HEK293T (cell line): ENCODE data around the gene ITFG1.

Source experiments
- CTCF ChIA-PET: fragments of 350-600 bp; formaldehyde crosslinking; extraction: SDS; loops from one replicate; lab custom pipeline; 2021; ENCODE audit warnings: antibody characterized with exemption, inconsistent platforms; lab: Yijun Ruan, JAX
- POLR2A ChIA-PET: fragments of 350-600 bp; formaldehyde crosslinking; extraction: SDS; loops from one replicate; lab custom pipeline; 2020; ENCODE audit warnings: antibody characterized with exemption, inconsistent platforms; lab: Yijun Ruan, JAX
- DNase-seq: peaks from one replicate; pipeline ENCODE4 v3.0.0; 2012; ENCODE audit warnings: mixed read lengths; ENCODE audit errors: extremely low spot score
- ARNT ChIP-seq: fragments of 450-650 bp; IDR thresholded peaks from 2 replicates; pipeline ENCODE4 v1.6.1; 2017; ENCODE audit warnings: mild to moderate bottlenecking
- BHLHE40 ChIP-seq: fragments of 450-650 bp; IDR thresholded peaks from 2 replicates; pipeline ENCODE4 v1.6.1; 2016; ENCODE audit warnings: mild to moderate bottlenecking, moderate library complexity, borderline replicate concordance
- CTBP1 ChIP-seq: fragments of 450-650 bp; IDR thresholded peaks from 2 replicates; pipeline ENCODE4 v1.6.1; 2016; ENCODE audit warnings: borderline replicate concordance
- ELF4 ChIP-seq: fragments of 450-650 bp; IDR thresholded peaks from 2 replicates; pipeline ENCODE4 v1.6.1; 2017; ENCODE audit warnings: antibody characterized with exemption
- FOXA1 ChIP-seq: fragments of 450-650 bp; IDR thresholded peaks from 2 replicates; pipeline ENCODE4 v1.6.1; 2016; ENCODE audit warnings: mild to moderate bottlenecking
- FOXK2 ChIP-seq: fragments of 450-650 bp; IDR thresholded peaks from 2 replicates; pipeline ENCODE4 v1.6.1; 2016; ENCODE audit warnings: mild to moderate bottlenecking
- FOXM1 ChIP-seq: fragments of 450-650 bp; IDR thresholded peaks from 2 replicates; pipeline ENCODE4 v1.6.1; 2017; ENCODE audit warnings: mild to moderate bottlenecking, borderline replicate concordance
- HDGF ChIP-seq: fragments of 450-650 bp; IDR thresholded peaks from 2 replicates; pipeline ENCODE4 v1.6.1; 2017; ENCODE audit warnings: antibody characterized with exemption, borderline replicate concordance
- L3MBTL2 ChIP-seq: fragments of 450-650 bp; conservative IDR thresholded peaks from 2 replicates; pipeline ENCODE4 v1.6.1; 2016; ENCODE audit warnings: mild to moderate bottlenecking
- LEF1 ChIP-seq: fragments of 450-650 bp; IDR thresholded peaks from 2 replicates; pipeline ENCODE4 v1.6.1; 2017; ENCODE audit warnings: mild to moderate bottlenecking, borderline replicate concordance
- NFRKB ChIP-seq: fragments of 450-650 bp; IDR thresholded peaks from 2 replicates; pipeline ENCODE4 v1.6.1; 2016; ENCODE audit warnings: mild to moderate bottlenecking, moderate library complexity
- SP1 ChIP-seq: fragments of 450-650 bp; IDR thresholded peaks from 2 replicates; pipeline ENCODE4 v1.6.1; 2017
- SUZ12 ChIP-seq: fragments of 450-650 bp; IDR thresholded peaks from 2 replicates; pipeline ENCODE4 v1.6.1; 2016; ENCODE audit warnings: mild to moderate bottlenecking
- TARDBP ChIP-seq: fragments of 450-650 bp; IDR thresholded peaks from 2 replicates; pipeline ENCODE4 v1.6.1; 2016
- ZNF384 ChIP-seq: fragments of 450-650 bp; IDR thresholded peaks from 2 replicates; pipeline ENCODE4 v1.6.1; 2016
- TF ChIP-seq, protein P1 (sequence below): fragments of 450-650 bp; IDR thresholded peaks from 2 replicates; pipeline ENCODE4 v1.6.1; 2016

The ITFG1 gene

DNA sequence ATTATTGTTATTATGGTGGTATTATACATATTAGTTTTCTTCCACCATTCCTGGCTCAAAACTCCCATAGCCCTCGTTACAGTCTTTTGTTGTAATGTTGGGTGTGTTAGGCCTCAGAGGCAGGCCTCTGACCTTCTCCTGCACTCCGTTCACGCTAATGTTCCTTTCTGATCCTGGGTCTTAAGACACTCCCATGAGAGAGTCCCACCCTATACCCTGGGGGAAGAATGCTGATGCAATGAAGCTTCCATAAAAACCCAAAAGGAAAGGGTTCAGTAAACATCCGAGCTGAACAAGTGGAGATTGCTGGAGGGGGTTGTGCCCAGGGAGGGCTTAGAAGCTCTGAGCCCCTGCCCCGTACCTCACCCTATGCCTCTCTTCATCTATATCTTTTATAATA is 175.9 kb downstream of the ITFG1 start:
- ChIA-PET POLR2A (no interaction called here), CTCF (no interaction called here)
- TF ChIP-seq HDGF, result no peak
- TF ChIP-seq L3MBTL2, result no peak

DNA sequence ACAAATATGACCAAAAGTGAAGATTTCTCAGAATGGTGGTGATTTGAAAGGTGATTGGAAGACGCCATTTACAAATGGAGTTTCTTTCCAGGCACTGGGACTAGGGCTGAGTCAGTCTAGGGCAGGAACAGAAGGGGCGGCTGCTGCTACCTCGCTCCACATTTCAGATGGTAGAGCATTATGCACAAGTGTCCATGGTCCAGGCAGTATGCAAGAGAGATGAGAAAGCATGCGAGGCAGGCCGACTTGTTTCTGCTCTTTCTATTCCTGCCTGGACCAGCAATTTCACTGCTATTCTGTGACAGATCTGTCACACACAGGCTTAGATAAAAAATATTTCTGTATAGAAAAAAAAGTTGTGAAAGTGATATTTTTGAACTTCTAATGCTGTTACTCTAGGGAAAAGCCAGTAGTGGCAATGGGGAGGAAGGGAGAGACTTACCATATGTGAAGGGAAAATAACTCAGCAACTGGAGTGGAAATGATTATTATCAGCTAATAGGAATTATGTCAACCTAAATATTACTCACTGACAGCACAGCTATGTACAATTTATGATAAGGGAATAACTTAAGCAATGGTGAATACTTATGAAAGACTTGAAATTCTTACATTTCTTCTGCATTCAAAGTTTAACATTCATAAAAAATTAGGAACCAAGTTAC is 182.4 kb downstream of the ITFG1 start:
- DNase-seq, result no peak
- TF ChIP-seq ELF4 (no peak), L3MBTL2 (no peak), SUZ12 (no peak), FOXK2 (no peak), SP1 (no peak), ZNF384 (no peak), TARDBP (no peak), FOXA1 (no peak), CTBP1 (no peak), BHLHE40 (no peak), ARNT (no peak), LEF1 (no peak), HDGF (no peak), FOXM1 (no peak), NFRKB (no peak)
- TF ChIP-seq, protein P1, sequence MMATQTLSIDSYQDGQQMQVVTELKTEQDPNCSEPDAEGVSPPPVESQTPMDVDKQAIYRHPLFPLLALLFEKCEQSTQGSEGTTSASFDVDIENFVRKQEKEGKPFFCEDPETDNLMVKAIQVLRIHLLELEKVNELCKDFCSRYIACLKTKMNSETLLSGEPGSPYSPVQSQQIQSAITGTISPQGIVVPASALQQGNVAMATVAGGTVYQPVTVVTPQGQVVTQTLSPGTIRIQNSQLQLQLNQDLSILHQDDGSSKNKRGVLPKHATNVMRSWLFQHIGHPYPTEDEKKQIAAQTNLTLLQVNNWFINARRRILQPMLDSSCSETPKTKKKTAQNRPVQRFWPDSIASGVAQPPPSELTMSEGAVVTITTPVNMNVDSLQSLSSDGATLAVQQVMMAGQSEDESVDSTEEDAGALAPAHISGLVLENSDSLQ, result no peak
- POLR2A ChIA-PET, result no interaction called here
- CTCF ChIA-PET, result no interaction called here

More for the DNA sequence above, 175.9 kb downstream of the ITFG1 start:
- DNase-seq, result no peak

DNA sequence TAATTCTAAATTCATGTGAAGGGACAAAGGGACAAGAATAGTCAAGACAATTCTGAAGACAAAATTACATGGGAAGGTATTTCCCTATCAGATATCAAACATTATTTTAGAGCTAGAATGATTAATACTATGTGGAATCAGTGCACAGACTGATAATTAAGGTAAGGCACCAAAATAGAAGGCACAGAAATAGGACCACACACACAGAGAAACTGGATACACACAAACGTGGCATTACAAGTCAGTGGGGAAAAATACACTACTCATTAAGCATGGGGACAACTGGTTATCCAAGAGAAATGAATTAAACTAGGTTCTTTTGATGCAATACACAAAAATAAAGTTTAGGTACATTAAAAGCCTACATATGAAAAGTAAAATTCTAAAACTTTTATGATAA is 184.3 kb downstream of the ITFG1 start:
- no peak for DNase-seq
- TF ChIP-seq SP1 (no peak), FOXA1 (no peak), TARDBP (no peak), CTBP1 (no peak), NFRKB (no peak)
- ChIA-PET POLR2A (no interaction called here), CTCF (no interaction called here)

DNA sequence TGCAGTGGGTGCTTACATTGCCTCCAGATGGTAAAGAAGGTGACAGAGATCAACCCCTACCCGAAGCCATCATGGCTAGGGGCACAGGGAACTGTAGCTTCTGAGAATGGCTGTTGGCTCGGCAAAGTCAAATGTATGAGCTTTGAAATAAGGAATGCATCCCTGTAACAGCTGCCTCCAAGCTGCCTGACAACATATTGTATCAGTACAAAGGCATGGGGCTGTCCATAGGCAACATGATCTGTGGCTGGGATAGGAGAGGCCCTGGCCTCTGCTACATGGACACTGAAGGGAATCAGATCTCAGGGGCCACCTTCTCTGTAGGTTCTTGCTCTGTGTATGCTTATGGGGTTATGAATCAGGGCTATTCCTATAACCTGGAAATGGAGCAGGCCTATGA is 197.9 kb downstream of the ITFG1 start:
- POLR2A ChIA-PET, result no interaction called here
- CTCF ChIA-PET, result no interaction called here
- DNase-seq, result no peak
- no peak for TF ChIP-seq L3MBTL2

DNA sequence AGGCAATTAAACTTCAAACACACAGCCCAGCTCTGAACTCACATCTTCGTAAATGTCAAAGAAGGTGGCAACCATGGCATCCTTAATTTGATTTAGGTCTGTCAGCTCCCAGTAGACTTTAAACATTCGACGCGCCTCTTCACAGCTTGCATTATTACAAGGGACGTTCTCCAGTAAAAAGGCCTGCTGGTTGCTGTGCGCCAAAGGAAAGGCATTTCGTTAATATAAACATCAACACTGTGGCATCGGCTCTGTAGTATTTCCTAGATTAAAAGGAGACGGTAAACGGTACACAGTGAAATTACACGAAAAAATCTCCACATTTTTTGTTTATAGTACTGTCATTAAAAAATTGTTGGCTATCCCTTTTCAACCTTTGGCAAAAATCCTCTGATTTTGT is 200.4 kb downstream of the ITFG1 start:
- no peak for TF ChIP-seq LEF1
- no peak for TF ChIP-seq CTBP1
- no peak for TF ChIP-seq FOXM1
- POLR2A ChIA-PET, result no interaction called here
- CTCF ChIA-PET, result no interaction called here
- DNase-seq, result no peak

DNA sequence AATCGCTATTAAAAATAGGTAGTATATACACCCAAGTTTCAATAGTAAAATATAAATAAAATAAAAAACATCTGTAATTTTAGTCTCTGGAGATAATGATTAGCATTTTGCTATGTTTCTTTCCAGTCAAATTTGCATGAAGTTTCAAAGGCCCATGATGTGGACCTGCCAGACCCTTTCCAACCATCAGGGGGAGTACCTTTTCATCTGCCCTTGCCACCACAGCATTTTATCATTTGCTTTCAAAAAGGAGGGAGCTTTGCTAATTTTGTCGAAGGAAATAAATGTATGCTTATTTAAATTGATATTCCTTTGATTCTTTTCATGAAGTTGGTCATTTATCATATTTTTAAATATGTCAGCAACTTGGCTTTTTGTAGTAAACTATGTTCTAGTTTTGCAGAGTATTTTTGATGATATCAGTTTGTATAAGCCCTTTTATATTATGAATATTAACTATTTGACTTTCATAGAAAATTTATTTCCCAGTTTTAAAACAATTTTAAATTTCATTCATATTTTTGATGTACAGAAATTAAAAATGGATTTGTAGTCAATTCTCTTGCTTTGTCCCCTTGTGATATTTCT is 201.9 kb downstream of the ITFG1 start:
- no peak for TF ChIP-seq SP1
- no peak for TF ChIP-seq FOXM1
- TF ChIP-seq FOXA1, result no peak
- no peak for TF ChIP-seq SUZ12
- TF ChIP-seq HDGF, result no peak
- TF ChIP-seq, protein P1, result no peak
- TF ChIP-seq BHLHE40, result no peak
- no peak for TF ChIP-seq FOXK2
- TF ChIP-seq ZNF384, result no peak
- CTCF ChIA-PET, result no interaction called here
- POLR2A ChIA-PET, result no interaction called here
- peak; percentile 48 for DNase-seq

DNA sequence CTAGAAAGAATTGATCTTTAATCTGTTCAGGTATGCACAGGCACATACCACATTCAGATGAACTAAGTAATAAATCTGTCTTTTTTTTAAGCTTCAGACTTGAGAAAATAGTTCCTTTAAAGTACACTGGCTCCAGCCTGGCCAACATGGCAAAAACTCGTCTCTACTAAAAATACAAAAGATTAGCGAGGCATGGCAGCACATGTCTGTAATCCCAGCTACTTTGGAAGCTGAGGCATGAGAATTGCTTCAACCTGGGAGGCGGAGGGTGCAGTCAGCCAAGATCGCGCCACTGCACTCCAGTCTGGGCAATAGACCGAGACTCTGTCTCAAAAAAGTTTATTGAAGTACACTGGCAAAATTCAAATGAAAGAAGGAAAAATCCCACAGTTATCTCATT is 206.1 kb downstream of the ITFG1 start:
- ChIA-PET CTCF (no interaction called here), POLR2A (no interaction called here)
- TF ChIP-seq NFRKB (no peak), CTBP1 (no peak), ZNF384 (no peak), FOXM1 (no peak), BHLHE40 (no peak), TARDBP (no peak), SUZ12 (no peak), ELF4 (no peak), FOXA1 (no peak), L3MBTL2 (no peak), FOXK2 (no peak), HDGF (no peak), LEF1 (no peak)
- TF ChIP-seq, protein P1, result no peak
- DNase-seq, result no peak
